Testis (tissue), 2 donors: ENCODE results near the gene PRDM1.

Experiments
- POLR2A ChIP-seq: fragments of 450-650 bp; IDR thresholded peaks from one replicate; pipeline ENCODE4 v1.6.1; 2017; ENCODE audit warnings: antibody characterized with exemption, mild to moderate bottlenecking, moderate library complexity
- TF ChIP-seq, protein P1 (sequence below), 3 experiments: fragments of 450-650 bp in 2 of 3; fragments of 200-600 bp in 1 of 3; sonication (generic) in 1 of 3; IDR thresholded peaks; one replicate each; pipeline ENCODE4 v1.5.1; 2016 to 2019; ENCODE audit warnings: antibody characterized with exemption in 3 of 3, mild to moderate bottlenecking in 2 of 3, moderate library complexity in 1 of 3

DNA sequence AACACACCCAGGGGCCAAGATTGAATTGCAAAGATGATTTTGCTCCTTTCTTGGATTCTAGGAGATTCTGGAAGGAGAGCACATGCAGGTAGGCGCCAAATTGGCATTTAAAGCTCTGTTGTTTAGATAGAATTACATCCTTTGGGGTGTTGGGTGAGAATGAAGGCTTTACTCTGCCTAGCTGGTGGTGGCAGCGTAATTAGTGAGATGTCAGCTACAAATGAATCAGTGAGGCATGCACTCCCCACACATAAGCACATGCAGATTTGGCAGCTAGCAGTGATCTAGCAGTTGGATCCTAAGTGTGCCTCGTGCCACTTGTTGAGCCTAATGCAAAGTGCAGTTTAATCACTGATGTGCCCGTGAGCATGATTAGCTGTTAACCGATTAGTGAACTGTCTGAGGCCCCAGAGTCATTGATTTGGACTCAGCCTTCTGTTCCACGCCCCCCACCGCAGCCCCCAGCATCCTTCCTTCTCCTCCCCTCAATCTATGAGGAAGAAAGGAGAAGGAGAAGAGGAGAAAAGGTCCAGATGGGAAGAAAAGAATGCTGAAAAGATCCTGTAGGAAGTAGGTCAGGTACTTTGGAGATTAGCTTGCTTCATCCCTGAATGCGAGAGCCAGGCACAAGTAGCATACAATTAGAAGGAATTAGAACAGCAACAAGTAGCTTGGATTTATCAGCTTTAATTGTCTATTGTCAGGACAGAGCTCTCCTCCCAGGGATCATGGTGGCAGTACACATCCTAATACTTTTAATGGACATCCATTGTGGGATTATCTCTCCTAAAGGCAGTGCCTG lies 6.0 kb upstream of the PRDM1 start:
- TF ChIP-seq POLR2A, result no peak
- TF ChIP-seq, protein P1, sequence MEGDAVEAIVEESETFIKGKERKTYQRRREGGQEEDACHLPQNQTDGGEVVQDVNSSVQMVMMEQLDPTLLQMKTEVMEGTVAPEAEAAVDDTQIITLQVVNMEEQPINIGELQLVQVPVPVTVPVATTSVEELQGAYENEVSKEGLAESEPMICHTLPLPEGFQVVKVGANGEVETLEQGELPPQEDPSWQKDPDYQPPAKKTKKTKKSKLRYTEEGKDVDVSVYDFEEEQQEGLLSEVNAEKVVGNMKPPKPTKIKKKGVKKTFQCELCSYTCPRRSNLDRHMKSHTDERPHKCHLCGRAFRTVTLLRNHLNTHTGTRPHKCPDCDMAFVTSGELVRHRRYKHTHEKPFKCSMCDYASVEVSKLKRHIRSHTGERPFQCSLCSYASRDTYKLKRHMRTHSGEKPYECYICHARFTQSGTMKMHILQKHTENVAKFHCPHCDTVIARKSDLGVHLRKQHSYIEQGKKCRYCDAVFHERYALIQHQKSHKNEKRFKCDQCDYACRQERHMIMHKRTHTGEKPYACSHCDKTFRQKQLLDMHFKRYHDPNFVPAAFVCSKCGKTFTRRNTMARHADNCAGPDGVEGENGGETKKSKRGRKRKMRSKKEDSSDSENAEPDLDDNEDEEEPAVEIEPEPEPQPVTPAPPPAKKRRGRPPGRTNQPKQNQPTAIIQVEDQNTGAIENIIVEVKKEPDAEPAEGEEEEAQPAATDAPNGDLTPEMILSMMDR (IDR thresholded peaks at IDR 0.05), result no peak
